Uterus (tissue), 4 donors: Measurements from ENCODE around the gene ADAMTS12. TPM values are rescaled to one million over a fixed set of nuclear protein-coding genes. Genes with fewer than 3 reads are reported as not detected.

Experiments used
- DNase-seq, 2 donors: peaks; one replicate each; pipeline ENCODE4 v3.0.0-alpha.2; 2019 to 2020
- H3K27ac ChIP-seq, 2 donors: fragments of 200-600 bp; sonication (generic); 1 replicate in 1 of 2; 2 replicates in 1 of 2; pipeline ENCODE4 v1.5.1; 2016 to 2018
- H3K27me3 ChIP-seq, 2 donors: fragments of 200-600 bp; sonication (generic); one replicate each; pipeline ENCODE4 v1.5.1; 2018 to 2019; ENCODE audit warnings: control low read depth in 1 of 2
- H3K36me3 ChIP-seq, 2 donors: fragments of 200-600 bp; sonication (generic); one replicate each; pipeline ENCODE4 v1.5.1; 2019; ENCODE audit warnings: control low read depth in 1 of 2
- H3K4me1 ChIP-seq, 2 donors: fragments of 200-600 bp; sonication (generic); one replicate each; pipeline ENCODE4 v1.5.1; 2018 to 2019; ENCODE audit warnings: control low read depth in 1 of 2
- H3K4me3 ChIP-seq, 2 donors: fragments of 200-600 bp; sonication (generic); 1 replicate in 1 of 2; 2 replicates in 1 of 2; pipeline ENCODE4 v1.5.1; 2018 to 2019; ENCODE audit warnings: mild to moderate bottlenecking in 1 of 2
- H3K9me3 ChIP-seq, 2 donors: fragments of 200-600 bp; sonication (generic); one replicate each; pipeline ENCODE4 v1.5.1; 2019; ENCODE audit warnings: control low read depth in 1 of 2
- POLR2A ChIP-seq, 2 donors: fragments of 450-650 bp; IDR thresholded peaks; one replicate each; pipeline ENCODE4 v1.6.1; 2016; ENCODE audit warnings: antibody characterized with exemption in 2 of 2, mild to moderate bottlenecking in 1 of 2, moderate library complexity in 1 of 2
- intact Hi-C: fragments of 100-400 bp; cut with DNase I; formaldehyde crosslinking; loops from one replicate; pipeline ENCODE4 v1.15.1; 2023; ENCODE audit warnings: low total_unique reads
- total RNA-seq, 4 donors: library from RNA; depleted of rRNA in 3 of 4; stranded (reverse); fragments of >200 nt in 3 of 4; gene quantifications; one replicate each; pipeline versions ENCODE4 v1.1.0 to v1.2.4, GENCODE V29; 2014 to 2023
- TF ChIP-seq, protein P1 (sequence below), 4 experiments: fragments of 200-600 bp in 2 of 4; fragments of 450-650 bp in 2 of 4; sonication (generic) in 2 of 4; IDR thresholded peaks; one replicate each; pipeline ENCODE4 v1.5.1; 2016 to 2019; ENCODE audit warnings: antibody characterized with exemption in 4 of 4, mild to moderate bottlenecking in 2 of 4, moderate library complexity in 1 of 4
- donor health status: DM: yes; HTN: yes; CAD: no.

ADAMTS12 gene
- total RNA-seq, 4 donors from 2014 or later = 0.51 to 37.5 (median 15.6) TPM

DNA sequence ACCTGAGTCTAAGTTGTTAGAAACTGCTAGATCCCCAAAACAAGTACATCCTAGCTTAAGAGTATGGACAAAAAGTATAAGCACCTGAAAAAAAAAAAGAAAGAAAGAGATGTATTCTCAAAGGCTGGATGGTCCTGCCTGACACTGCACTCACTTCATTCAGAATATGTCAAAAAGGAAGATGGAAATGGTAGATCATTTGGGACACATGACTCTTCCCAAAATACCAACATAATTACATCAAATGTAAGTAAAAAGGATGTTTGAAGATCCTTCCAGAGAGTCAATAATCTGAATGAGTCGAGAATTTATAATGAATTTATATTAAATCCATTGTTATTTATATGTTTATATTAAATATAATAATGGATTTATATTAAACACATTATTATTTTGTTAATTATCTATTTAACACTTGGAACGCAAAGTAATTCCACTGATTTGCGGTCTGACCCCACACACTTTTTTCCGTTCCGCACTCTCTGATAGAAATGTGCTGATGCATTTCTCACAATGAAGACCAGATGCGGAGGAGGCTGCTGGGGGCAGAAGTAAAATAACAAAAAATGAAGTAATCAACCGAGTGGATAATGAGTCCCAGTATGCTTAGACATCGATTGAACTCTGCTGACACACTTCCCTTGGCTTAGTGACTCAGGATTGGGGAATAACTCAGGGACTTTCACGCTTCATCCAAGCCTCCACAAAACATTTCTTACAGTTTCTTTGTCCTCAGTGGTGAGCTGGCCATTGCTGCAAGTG, 201.2 kb downstream of the ADAMTS12 start:
- Histone ChIP-seq H3K4me3 (no peak overlapping the region), H3K27me3 (no peaks in the 10 kb centered on the region), H3K4me1 (no peaks in the 10 kb centered on the region), H3K27ac (no peak overlapping the region), H3K9me3 (no peaks in the 10 kb centered on the region), H3K36me3 (no peaks in the 10 kb centered on the region)
- intact Hi-C loops = no loop called here
- TF ChIP-seq POLR2A (IDR thresholded peaks at IDR 0.05) = no peak
- TF ChIP-seq, protein P1, sequence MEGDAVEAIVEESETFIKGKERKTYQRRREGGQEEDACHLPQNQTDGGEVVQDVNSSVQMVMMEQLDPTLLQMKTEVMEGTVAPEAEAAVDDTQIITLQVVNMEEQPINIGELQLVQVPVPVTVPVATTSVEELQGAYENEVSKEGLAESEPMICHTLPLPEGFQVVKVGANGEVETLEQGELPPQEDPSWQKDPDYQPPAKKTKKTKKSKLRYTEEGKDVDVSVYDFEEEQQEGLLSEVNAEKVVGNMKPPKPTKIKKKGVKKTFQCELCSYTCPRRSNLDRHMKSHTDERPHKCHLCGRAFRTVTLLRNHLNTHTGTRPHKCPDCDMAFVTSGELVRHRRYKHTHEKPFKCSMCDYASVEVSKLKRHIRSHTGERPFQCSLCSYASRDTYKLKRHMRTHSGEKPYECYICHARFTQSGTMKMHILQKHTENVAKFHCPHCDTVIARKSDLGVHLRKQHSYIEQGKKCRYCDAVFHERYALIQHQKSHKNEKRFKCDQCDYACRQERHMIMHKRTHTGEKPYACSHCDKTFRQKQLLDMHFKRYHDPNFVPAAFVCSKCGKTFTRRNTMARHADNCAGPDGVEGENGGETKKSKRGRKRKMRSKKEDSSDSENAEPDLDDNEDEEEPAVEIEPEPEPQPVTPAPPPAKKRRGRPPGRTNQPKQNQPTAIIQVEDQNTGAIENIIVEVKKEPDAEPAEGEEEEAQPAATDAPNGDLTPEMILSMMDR (IDR thresholded peaks at IDR 0.05) = no peak
- DNase-seq = no peak

DNA sequence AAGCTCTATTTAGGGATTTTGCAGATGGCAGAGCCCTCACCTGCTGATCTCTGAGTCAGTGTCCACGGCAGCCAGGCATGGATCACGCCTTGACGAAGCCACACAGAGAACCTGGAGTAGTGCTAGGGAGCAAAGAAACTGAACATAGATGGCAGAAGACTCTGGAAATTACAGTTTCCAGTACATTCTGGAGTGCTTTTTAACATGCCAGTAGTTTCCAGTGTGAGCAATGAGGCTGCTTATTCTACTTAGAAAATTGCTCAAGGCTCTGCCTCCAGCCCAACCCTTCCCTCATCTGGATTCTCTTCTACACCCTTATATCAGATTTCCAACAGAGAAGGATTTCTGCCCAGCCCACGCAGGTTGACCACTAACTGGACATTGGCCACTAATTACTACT, 203.3 kb downstream of the ADAMTS12 start:
- DNase-seq = no peak
- no peaks in the 10 kb centered on the region for H3K4me1 ChIP-seq
- intact Hi-C loops = no loop called here
- no peak overlapping the region for H3K4me3 ChIP-seq
- H3K9me3 ChIP-seq = no peaks in the 10 kb centered on the region
- H3K36me3 ChIP-seq = no peaks in the 10 kb centered on the region
- TF ChIP-seq POLR2A (IDR thresholded peaks at IDR 0.05) = no peak
- TF ChIP-seq, protein P1 (IDR thresholded peaks at IDR 0.05) = no peak
- H3K27ac ChIP-seq = no peak overlapping the region
- no peaks in the 10 kb centered on the region for H3K27me3 ChIP-seq

DNA sequence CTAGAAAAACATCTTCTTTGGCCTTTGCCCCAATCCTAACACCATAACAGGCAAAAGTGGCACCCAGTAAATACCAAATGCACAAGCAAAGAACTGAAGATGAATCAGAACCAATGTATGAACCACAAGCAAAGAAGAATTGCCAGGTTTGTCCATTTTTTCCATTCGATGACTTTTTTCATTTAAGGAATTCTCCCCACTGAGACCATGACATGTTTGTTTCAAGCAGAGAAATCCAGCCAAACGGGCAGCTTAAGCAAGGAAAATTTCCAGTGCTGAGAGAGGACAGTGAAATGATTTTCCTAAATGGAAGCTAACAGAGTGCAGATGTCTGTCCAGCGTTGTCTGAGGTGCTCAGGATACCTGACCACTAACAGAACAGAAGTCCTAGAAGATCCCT, 203.7 kb downstream of the ADAMTS12 start:
- intact Hi-C loops = no loop called here

DNA sequence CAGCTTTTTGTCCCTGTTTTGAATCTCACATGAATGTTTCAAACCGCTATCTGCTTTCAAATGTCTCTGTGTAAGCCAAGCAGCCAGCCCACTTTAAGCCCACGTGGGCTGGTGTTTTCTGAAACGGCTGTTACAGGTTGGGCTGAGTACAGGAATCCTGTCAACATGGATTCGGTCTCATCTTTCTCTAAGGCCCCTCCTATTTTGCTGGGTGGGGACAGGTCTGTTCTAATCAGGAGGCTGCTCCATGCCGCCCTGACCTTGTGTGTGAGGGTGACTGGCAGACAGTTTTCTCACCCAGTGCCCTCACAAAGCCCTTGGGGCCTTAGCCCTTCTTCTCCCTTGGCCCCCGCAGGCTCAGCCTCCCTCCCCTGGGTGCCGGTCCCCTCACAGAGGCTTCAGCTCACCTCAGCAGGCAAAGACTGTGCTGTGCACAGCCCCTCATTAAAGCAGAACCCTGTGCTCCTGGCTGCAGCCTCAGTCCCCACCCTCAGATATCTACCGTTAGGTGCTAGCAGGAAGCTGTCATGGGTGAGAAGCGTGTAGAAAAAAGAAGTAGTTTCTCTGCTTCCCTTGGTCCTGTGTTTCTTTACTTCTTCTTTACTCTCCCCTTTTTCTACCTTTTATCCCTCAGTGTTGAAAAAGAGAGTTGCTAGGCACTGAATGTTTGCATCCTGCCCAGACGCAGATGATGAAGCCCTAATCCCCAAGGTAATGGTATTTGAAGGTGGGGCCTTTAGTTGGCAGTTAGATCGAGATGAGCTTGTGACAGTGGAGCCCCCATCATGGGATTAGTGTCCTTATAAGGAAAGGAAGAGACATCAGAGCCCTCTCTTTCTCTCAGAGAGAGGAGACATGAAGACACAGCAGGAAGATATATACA, 205.7 kb downstream of the ADAMTS12 start:
- Histone ChIP-seq H3K4me3 (no peak overlapping the region), H3K27me3 (no peaks in the 10 kb centered on the region), H3K36me3 (no peaks in the 10 kb centered on the region), H3K9me3 (no peaks in the 10 kb centered on the region), H3K4me1 (no peaks in the 10 kb centered on the region), H3K27ac (no peak overlapping the region)
- TF ChIP-seq, protein P1 (IDR thresholded peaks at IDR 0.05) = no peak
- no peak for TF ChIP-seq POLR2A (IDR thresholded peaks at IDR 0.05)
- intact Hi-C loops = no loop called here
- DNase-seq = no peak

More for the DNA sequence above, 203.7 kb downstream of the ADAMTS12 start:
- Histone ChIP-seq H3K27ac (no peak overlapping the region), H3K9me3 (no peaks in the 10 kb centered on the region), H3K27me3 (no peaks in the 10 kb centered on the region), H3K4me1 (no peaks in the 10 kb centered on the region), H3K36me3 (no peaks in the 10 kb centered on the region), H3K4me3 (no peak overlapping the region)
- TF ChIP-seq, protein P1 (IDR thresholded peaks at IDR 0.05) = no peak
- no peak for TF ChIP-seq POLR2A (IDR thresholded peaks at IDR 0.05)
- DNase-seq = no peak
